Hair follicular keratinocyte (primary cell): ENCODE data around the gene EEF1B2. TPM values are rescaled to one million over a fixed set of nuclear protein-coding genes. Genes with fewer than 3 reads are reported as not detected.

Source experiments
- total RNA-seq: library from RNA; depleted of rRNA; stranded (reverse); fragments of >200 nt; gene quantifications from 2 replicates; pipeline ENCODE4 v1.2.3, GENCODE V29; 2015

The EEF1B2 gene
- 760 and 770 TPM in 2 replicates for total RNA-seq

GRCh38 chr2:206159346-206160124 is at the start of gene EEF1B2, which contains the start of gene NDUFS1:
TSS of gene EEF1B2 (plus strand) at chr2:206159895. CDS start at chr2:206159980, 85 bp downstream.
TSS of gene NDUFS1 (minus strand) at chr2:206159444. CDS start at chr2:206153678, 5,766 bp downstream.

Other genes with a start within 250 kb of the EEF1B2 start
- gene INO80D, start 73.7 kb upstream of the EEF1B2 start, total RNA-seq: 5.4 and 6.5 TPM in 2 replicates
- 86.3 and 125 TPM in 2 replicates for gene NDUFS1, start 451 bp upstream of the EEF1B2 start, total RNA-seq
- gene ZDBF2, start 114.8 kb downstream of the EEF1B2 start, total RNA-seq: 2.5 and 4.2 TPM in 2 replicates